HEK293 (cell line): ENCODE results near the gene MEMO1.

Experiments used
- CTCF ChIA-PET: fragments of 350-600 bp; formaldehyde crosslinking; extraction: SDS; loops from one replicate; lab custom pipeline; 2021; ENCODE audit warnings: antibody characterized with exemption; lab: Yijun Ruan, JAX
- POLR2A ChIA-PET: fragments of 300-600 bp; formaldehyde crosslinking; extraction: SDS; loops from one replicate; lab custom pipeline; 2020; ENCODE audit warnings: antibody characterized with exemption, inconsistent platforms; lab: Yijun Ruan, JAX
- H3K27ac ChIP-seq: fragments of 200-500 bp; sonication (Bioruptor generic); 2 replicates; pipeline ENCODE4 v1.5.1; 2014; ENCODE audit warnings: low read depth, low read length, control low read depth, inconsistent platforms; ENCODE audit errors: extremely low read depth
- H3K36me3 ChIP-seq, 2 experiments: fragments of 200-500 bp in 1 of 2; sonication (Bioruptor generic) in 1 of 2; 1 replicate in 1 of 2; 2 replicates in 1 of 2; pipeline ENCODE4 v1.5.1; 2014 to 2017; ENCODE audit warnings: inconsistent platforms in 2 of 2, low read length in 2 of 2; ENCODE audit not compliant: control insufficient read depth in 2 of 2, insufficient read depth in 1 of 2
- H3K4me1 ChIP-seq: fragments of 200-500 bp; sonication (Bioruptor generic); 2 replicates; pipeline ENCODE4 v1.5.1; 2014; ENCODE audit warnings: mild to moderate bottlenecking, low read length, inconsistent platforms; ENCODE audit not compliant: control insufficient read depth, insufficient read depth
- H3K4me3 ChIP-seq: 2 replicates; pipeline ENCODE4 v1.5.1; 2011; ENCODE audit warnings: low read depth, mild to moderate bottlenecking, control low read depth, low read length, moderate library complexity
- H3K9me3 ChIP-seq: fragments of 200-500 bp; sonication (Bioruptor generic); 2 replicates; pipeline ENCODE4 v1.5.1; 2014; ENCODE audit warnings: low read depth, low read length, inconsistent platforms; ENCODE audit not compliant: control insufficient read depth, insufficient read depth
- ATF2 ChIP-seq: fragments of 450-650 bp; formaldehyde crosslinking; IDR thresholded peaks from 2 replicates; pipeline ENCODE4 v1.5.1; 2016; ENCODE audit warnings: missing biosample characterization, missing genetic modification characterization, low read depth
- HIC1 ChIP-seq: fragments of 450-650 bp; formaldehyde crosslinking; IDR thresholded peaks from 2 replicates; pipeline ENCODE4 v1.5.1; 2016; ENCODE audit warnings: missing biosample characterization, missing genetic modification characterization
- HOXA7 ChIP-seq: sonication (generic); formaldehyde crosslinking; IDR thresholded peaks from 2 replicates; pipeline ENCODE4 v1.8.1; 2022; ENCODE audit warnings: missing genetic modification reagents, borderline replicate concordance
- IKZF3 ChIP-seq: fragments of 450-650 bp; IDR thresholded peaks from 2 replicates; pipeline ENCODE4 v1.5.0; 2018; ENCODE audit warnings: missing biosample characterization, mild to moderate bottlenecking, missing genetic modification characterization, moderate library complexity
- OVOL3 ChIP-seq: fragments of 450-650 bp; formaldehyde crosslinking; IDR thresholded peaks from 2 replicates; pipeline ENCODE4 v1.5.1; 2016; ENCODE audit warnings: missing biosample characterization, missing genetic modification characterization
- SALL2 ChIP-seq: fragments of 450-650 bp; formaldehyde crosslinking; IDR thresholded peaks from 2 replicates; pipeline ENCODE4 v1.5.0; 2017; ENCODE audit warnings: missing biosample characterization, mild to moderate bottlenecking, missing genetic modification characterization, borderline replicate concordance
- SCRT2 ChIP-seq: fragments of 450-650 bp; formaldehyde crosslinking; IDR thresholded peaks from 2 replicates; pipeline ENCODE4 v1.5.1; 2016; ENCODE audit warnings: missing biosample characterization, missing genetic modification characterization
- TRIM28 ChIP-seq: IDR thresholded peaks from 2 replicates; pipeline ENCODE4 v1.6.1; 2011; ENCODE audit warnings: low read length, control low read depth, borderline replicate concordance
- ZBTB17 ChIP-seq: fragments of 450-650 bp; formaldehyde crosslinking; IDR thresholded peaks from 2 replicates; pipeline ENCODE4 v1.5.1; 2016; ENCODE audit warnings: missing biosample characterization, missing genetic modification characterization
- ZEB2 ChIP-seq: fragments of 450-650 bp; formaldehyde crosslinking; IDR thresholded peaks from 2 replicates; pipeline ENCODE4 v1.5.1; 2016; ENCODE audit warnings: missing biosample characterization, missing genetic modification characterization
- ZNF112 ChIP-seq: fragments of 450-650 bp; formaldehyde crosslinking; IDR thresholded peaks from 2 replicates; pipeline ENCODE4 v1.5.0; 2017; ENCODE audit warnings: missing biosample characterization, missing genetic modification characterization
- ZNF132 ChIP-seq: fragments of 450-650 bp; formaldehyde crosslinking; IDR thresholded peaks from 2 replicates; pipeline ENCODE4 v1.5.1; 2017; ENCODE audit warnings: missing biosample characterization, missing genetic modification characterization, borderline replicate concordance
- ZNF19 ChIP-seq: fragments of 450-650 bp; formaldehyde crosslinking; IDR thresholded peaks from 2 replicates; pipeline ENCODE4; 2016; ENCODE audit warnings: missing biosample characterization, missing genetic modification characterization, low read depth
- ZNF239 ChIP-seq: fragments of 450-650 bp; formaldehyde crosslinking; IDR thresholded peaks from 2 replicates; pipeline ENCODE4 v1.5.1; 2016; ENCODE audit warnings: missing biosample characterization, missing genetic modification characterization
- ZNF324 ChIP-seq: fragments of 450-650 bp; formaldehyde crosslinking; IDR thresholded peaks from 2 replicates; pipeline ENCODE4 v1.5.1; 2016; ENCODE audit warnings: missing biosample characterization, missing genetic modification characterization
- ZNF366 ChIP-seq: fragments of 450-650 bp; formaldehyde crosslinking; conservative IDR thresholded peaks from 2 replicates; pipeline ENCODE4 v1.5.1; 2016; ENCODE audit warnings: missing biosample characterization, missing genetic modification characterization
- ZNF433 ChIP-seq: fragments of 450-650 bp; formaldehyde crosslinking; IDR thresholded peaks from 2 replicates; pipeline ENCODE4 v1.5.1; 2016; ENCODE audit warnings: missing biosample characterization, missing genetic modification characterization, low read depth
- ZNF501 ChIP-seq: fragments of 450-650 bp; formaldehyde crosslinking; IDR thresholded peaks from 2 replicates; pipeline ENCODE4 v1.5.1; 2016; ENCODE audit warnings: missing biosample characterization, missing genetic modification characterization
- ZNF544 ChIP-seq: fragments of 450-650 bp; formaldehyde crosslinking; IDR thresholded peaks from 2 replicates; pipeline ENCODE4 v1.5.0; 2017; ENCODE audit warnings: missing biosample characterization, missing genetic modification characterization
- ZNF560 ChIP-seq: fragments of 450-650 bp; formaldehyde crosslinking; IDR thresholded peaks from 2 replicates; pipeline ENCODE4 v1.5.1; 2017; ENCODE audit warnings: missing biosample characterization, missing genetic modification characterization, borderline replicate concordance
- ZNF561 ChIP-seq: fragments of 450-650 bp; IDR thresholded peaks from 2 replicates; pipeline ENCODE4 v1.5.1; 2018; ENCODE audit warnings: missing biosample characterization, missing genetic modification characterization, borderline replicate concordance
- ZNF596 ChIP-seq: fragments of 450-650 bp; IDR thresholded peaks from 2 replicates; pipeline ENCODE4 v1.5.0; 2018; ENCODE audit warnings: missing biosample characterization, mild to moderate bottlenecking, missing genetic modification characterization, moderate library complexity
- ZNF623 ChIP-seq: fragments of 450-650 bp; formaldehyde crosslinking; IDR thresholded peaks from 2 replicates; pipeline ENCODE4 v1.5.1; 2016; ENCODE audit warnings: missing biosample characterization, missing genetic modification characterization
- ZNF629 ChIP-seq: fragments of 450-650 bp; formaldehyde crosslinking; IDR thresholded peaks from 2 replicates; pipeline ENCODE4 v1.5.1; 2017; ENCODE audit warnings: missing biosample characterization, missing genetic modification characterization
- ZNF747 ChIP-seq: fragments of 450-650 bp; formaldehyde crosslinking; IDR thresholded peaks from 2 replicates; pipeline ENCODE4 v1.5.1; 2016; ENCODE audit warnings: missing biosample characterization, missing genetic modification characterization
- ZNF785 ChIP-seq: fragments of 450-650 bp; formaldehyde crosslinking; IDR thresholded peaks from 2 replicates; pipeline ENCODE4 v1.5.1; 2016; ENCODE audit warnings: missing biosample characterization, missing genetic modification characterization
- ZNF791 ChIP-seq: fragments of 450-650 bp; formaldehyde crosslinking; IDR thresholded peaks from 2 replicates; pipeline ENCODE4 v1.5.1; 2016; ENCODE audit warnings: missing biosample characterization, missing genetic modification characterization
- ZNF792 ChIP-seq: fragments of 450-650 bp; formaldehyde crosslinking; IDR thresholded peaks from 2 replicates; pipeline ENCODE4 v1.5.1; 2016; ENCODE audit warnings: missing biosample characterization, missing genetic modification characterization
- ZSCAN16 ChIP-seq: fragments of 450-650 bp; formaldehyde crosslinking; IDR thresholded peaks from 2 replicates; pipeline ENCODE4 v1.5.1; 2016; ENCODE audit warnings: missing biosample characterization, missing genetic modification characterization
- ZSCAN30 ChIP-seq: fragments of 450-650 bp; IDR thresholded peaks from 2 replicates; pipeline ENCODE4 v1.5.1; 2018; ENCODE audit warnings: missing biosample characterization, mild to moderate bottlenecking, missing genetic modification characterization, moderate library complexity
- ZXDB ChIP-seq: fragments of 450-650 bp; formaldehyde crosslinking; IDR thresholded peaks from 2 replicates; pipeline ENCODE4 v1.5.1; 2016; ENCODE audit warnings: missing biosample characterization, missing genetic modification characterization
- TF ChIP-seq, protein P1 (sequence below): fragments of 450-650 bp; formaldehyde crosslinking; IDR thresholded peaks from 2 replicates; pipeline ENCODE4 v1.5.1; 2017; ENCODE audit warnings: missing biosample characterization, missing genetic modification characterization
- TF ChIP-seq, protein P2 (sequence below): fragments of 450-650 bp; formaldehyde crosslinking; IDR thresholded peaks from 2 replicates; pipeline ENCODE4 v1.5.1; 2017; ENCODE audit warnings: missing biosample characterization, missing genetic modification characterization

The MEMO1 gene

DNA sequence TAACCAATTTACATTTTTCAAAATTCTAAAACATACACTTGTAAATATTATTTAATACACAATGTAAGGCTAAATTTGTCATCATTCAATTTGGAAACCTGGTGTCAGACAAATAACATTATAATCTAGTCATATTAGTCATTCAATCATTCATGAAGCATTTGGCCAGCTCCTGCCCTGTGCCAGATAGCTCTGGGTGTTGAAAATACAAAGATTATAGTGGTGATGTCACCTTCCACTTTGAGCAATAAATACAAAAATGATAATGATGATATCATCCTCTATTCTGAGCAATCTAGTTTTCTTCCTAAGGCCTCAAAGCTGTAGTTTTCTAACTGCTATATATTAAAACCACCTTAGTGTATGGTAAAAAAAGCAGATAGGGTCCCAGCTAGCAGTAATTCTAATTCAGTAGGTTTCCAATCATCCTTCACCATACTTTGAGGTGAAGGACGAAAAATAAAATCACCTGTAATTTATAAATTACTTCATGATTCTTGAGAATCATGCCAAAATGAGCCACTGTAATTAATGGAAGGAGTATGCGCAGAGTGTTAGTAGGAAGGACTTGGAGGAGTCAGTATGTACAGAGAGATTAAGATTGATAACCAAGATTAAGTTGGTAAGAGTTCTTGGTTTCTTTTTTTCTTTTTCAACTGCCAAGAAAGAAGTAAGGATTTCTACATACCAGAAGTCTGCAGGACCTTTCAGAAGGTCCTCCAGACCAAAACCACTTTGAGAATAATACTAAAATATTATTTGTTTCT, 23.2 kb downstream of the MEMO1 start:
- Histone ChIP-seq H3K4me3 (no peak overlapping the region), H3K36me3 (no peaks in the 10 kb centered on the region; a peak in 1 of 3 replicates), H3K4me1 (peaks cover 10% of the 10 kb centered on the region; the same call in 1 of the 2 replicates), H3K27ac (no peak overlapping the region), H3K9me3 (no peaks in the 10 kb centered on the region)
- POLR2A ChIA-PET = no interaction called here
- CTCF ChIA-PET = no interaction called here
- TF ChIP-seq ZNF791 (tag by site-specific recombination) (no peak), IKZF3 (tag by site-specific recombination) (no peak), ATF2 (peak; percentile 91), ZNF560 (tag by site-specific recombination) (no peak), ZNF112 (tag by site-specific recombination) (no peak), SCRT2 (tag by site-specific recombination) (no peak), ZNF366 (peak; percentile 44; the same call in 1 of the 2 replicates), ZNF324 (tag by site-specific recombination) (0 out of 2 replicates have a peak, but pooled peaks have one; percentile 17), ZNF561 (tag by site-specific recombination) (no peak), ZNF792 (tag by site-specific recombination) (no peak), ZNF239 (tag by site-specific recombination) (no peak), ZNF132 (tag by site-specific recombination) (no peak), ZSCAN30 (tag by site-specific recombination) (no peak), TRIM28 (no peak), ZSCAN16 (no peak), ZNF596 (tag by site-specific recombination) (no peak), OVOL3 (tag by site-specific recombination) (no peak), HOXA7 (no peak), ZXDB (tag by site-specific recombination) (no peak), ZNF433 (tag by site-specific recombination) (no peak), SALL2 (tag by site-specific recombination) (no peak), ZNF623 (no peak), ZNF747 (tag by site-specific recombination) (no peak), HIC1 (tag by site-specific recombination) (no peak), ZNF629 (tag by site-specific recombination) (peak; percentile 70), ZNF785 (tag by site-specific recombination) (no peak), ZEB2 (tag by site-specific recombination) (peak; percentile 64; the same call in 1 of the 2 replicates), ZBTB17 (peak; percentile 29; the same call in 1 of the 2 replicates), ZNF19 (tag by site-specific recombination) (no peak), ZNF501 (tag by site-specific recombination) (no peak), ZNF544 (tag by site-specific recombination) (no peak)
- TF ChIP-seq, protein P1, sequence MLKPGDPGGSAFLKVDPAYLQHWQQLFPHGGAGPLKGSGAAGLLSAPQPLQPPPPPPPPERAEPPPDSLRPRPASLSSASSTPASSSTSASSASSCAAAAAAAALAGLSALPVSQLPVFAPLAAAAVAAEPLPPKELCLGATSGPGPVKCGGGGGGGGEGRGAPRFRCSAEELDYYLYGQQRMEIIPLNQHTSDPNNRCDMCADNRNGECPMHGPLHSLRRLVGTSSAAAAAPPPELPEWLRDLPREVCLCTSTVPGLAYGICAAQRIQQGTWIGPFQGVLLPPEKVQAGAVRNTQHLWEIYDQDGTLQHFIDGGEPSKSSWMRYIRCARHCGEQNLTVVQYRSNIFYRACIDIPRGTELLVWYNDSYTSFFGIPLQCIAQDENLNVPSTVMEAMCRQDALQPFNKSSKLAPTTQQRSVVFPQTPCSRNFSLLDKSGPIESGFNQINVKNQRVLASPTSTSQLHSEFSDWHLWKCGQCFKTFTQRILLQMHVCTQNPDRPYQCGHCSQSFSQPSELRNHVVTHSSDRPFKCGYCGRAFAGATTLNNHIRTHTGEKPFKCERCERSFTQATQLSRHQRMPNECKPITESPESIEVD = peak; percentile 75
- TF ChIP-seq, protein P2, sequence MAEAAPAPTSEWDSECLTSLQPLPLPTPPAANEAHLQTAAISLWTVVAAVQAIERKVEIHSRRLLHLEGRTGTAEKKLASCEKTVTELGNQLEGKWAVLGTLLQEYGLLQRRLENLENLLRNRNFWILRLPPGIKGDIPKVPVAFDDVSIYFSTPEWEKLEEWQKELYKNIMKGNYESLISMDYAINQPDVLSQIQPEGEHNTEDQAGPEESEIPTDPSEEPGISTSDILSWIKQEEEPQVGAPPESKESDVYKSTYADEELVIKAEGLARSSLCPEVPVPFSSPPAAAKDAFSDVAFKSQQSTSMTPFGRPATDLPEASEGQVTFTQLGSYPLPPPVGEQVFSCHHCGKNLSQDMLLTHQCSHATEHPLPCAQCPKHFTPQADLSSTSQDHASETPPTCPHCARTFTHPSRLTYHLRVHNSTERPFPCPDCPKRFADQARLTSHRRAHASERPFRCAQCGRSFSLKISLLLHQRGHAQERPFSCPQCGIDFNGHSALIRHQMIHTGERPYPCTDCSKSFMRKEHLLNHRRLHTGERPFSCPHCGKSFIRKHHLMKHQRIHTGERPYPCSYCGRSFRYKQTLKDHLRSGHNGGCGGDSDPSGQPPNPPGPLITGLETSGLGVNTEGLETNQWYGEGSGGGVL = no peak
